ENCODE data around the gene PLA2G4E. TPM values are rescaled to one million over a fixed set of nuclear protein-coding genes. Genes with fewer than 3 reads are reported as not detected.

The PLA2G4E gene
- total RNA-seq, 1 experiment from 2014 or later, result not detected

GRCh38 chr15:42056934-42057798, 36.3 kb upstream of the PLA2G4E start:
- peak; percentile 91 for DNase-seq (ENCODE audit: low read depth)
- in situ Hi-C loops (cut with HindIII; ENCODE audit: low pct_unique_long_range_greater_than_20kb, low sequenced_read_pairs), result no loop called here

DNA sequence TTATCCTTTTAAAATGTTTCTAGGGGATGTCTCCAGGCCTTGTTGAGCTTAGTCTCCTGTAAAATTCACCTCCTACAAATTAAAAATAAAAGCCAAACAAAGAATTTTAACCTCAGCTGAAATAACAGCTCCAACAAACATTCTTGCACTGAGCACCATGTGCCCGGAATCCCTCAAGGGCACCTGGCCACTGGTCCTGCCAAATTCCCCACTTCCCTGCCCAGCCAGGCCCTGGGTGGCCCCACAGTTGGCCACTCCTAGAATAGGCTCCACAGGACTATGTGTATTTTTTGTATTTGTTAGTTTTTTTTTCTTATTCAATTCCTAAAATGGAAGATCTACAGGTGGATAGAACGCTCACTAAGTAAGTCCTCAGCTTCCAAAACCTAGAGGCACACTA, 33.1 kb upstream of the PLA2G4E start:
- in situ Hi-C loops (cut with HindIII; ENCODE audit: low pct_unique_long_range_greater_than_20kb, low sequenced_read_pairs), result no loop called here
- no peak for DNase-seq (ENCODE audit: low read depth)

DNA sequence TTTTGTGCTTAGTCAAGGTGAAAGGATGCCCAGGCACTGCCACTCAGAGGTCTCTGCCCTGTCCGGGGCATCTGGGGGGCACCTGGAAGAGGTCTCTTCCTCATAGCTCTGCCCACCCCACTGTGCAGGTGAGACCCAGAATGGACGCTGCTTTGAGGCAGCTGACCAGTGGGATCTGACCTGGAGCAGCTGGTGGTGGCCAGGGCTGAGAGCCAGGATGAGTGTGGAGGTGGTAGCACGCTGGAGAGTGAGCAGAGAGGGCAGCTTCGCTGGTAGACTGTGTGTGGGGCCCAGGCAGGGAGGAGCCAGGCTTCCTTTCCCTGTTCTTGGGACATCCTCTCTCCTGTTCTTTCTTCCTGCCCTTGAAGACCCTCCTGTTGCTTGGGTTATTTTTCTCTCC, 32.2 kb upstream of the PLA2G4E start:
- in situ Hi-C loops (cut with HindIII; ENCODE audit: low pct_unique_long_range_greater_than_20kb, low sequenced_read_pairs), result no loop called here

GRCh38 chr15:42050484-42051255, 29.8 kb upstream of the PLA2G4E start:
- DNase-seq (ENCODE audit: low read depth), result no peak
- in situ Hi-C loops (cut with HindIII; ENCODE audit: low pct_unique_long_range_greater_than_20kb, low sequenced_read_pairs), result no loop called here

More for the DNA sequence above, 32.2 kb upstream of the PLA2G4E start:
- DNase-seq (ENCODE audit: low read depth), result no peak

DNA sequence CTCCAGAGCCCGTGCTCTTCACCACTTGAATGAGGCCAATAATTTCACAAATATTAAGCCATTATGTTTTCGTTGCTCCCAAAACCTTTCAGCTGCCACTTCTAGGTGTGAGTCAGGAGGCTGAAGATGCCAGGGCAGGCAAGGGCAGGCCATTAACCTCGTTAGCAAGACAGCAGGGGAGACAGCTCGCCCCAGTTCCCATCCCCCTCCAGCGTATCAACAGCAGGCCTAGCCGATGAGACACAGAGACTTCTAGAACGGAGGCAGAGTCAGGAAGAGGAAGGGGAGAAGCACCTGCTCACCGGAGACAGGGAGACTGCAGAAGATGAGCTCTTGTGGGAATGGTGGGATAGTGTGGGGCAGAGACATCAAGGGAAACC, 28.0 kb upstream of the PLA2G4E start:
- in situ Hi-C loops (cut with HindIII; ENCODE audit: low pct_unique_long_range_greater_than_20kb, low sequenced_read_pairs), result no loop called here
- DNase-seq (ENCODE audit: low read depth), result no peak

- no peak for DNase-seq (ENCODE audit: low read depth)
- in situ Hi-C loops (cut with HindIII; ENCODE audit: low pct_unique_long_range_greater_than_20kb, low sequenced_read_pairs), result no loop called here
Observed at GRCh38 chr15:42048080-42048820, 27.4 kb upstream of the PLA2G4E start.

- no peak for DNase-seq (ENCODE audit: low read depth)
- in situ Hi-C loops (cut with HindIII; ENCODE audit: low pct_unique_long_range_greater_than_20kb, low sequenced_read_pairs), result no loop called here
Observed at GRCh38 chr15:42046597-42046996, 25.8 kb upstream of the PLA2G4E start.

DNA sequence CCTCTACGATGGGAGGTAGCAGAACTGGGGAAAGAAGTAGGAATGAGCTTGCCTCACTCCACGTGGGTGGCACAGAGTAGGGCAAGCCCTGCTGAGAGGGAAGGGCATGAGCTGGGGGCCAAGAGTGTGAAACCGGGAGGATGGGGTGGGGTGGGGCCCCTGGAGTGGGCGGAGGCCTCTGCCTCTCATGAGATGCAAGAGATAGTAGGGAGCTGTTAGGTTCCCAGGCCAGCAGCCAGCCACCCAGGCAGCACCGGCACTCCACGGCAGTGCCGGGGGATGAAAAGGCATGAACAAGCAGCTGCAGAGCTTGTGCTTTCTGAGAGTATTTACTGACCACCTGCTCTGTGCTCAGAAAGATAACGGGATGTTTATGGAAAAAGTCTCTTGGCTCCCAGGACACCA, 24.4 kb upstream of the PLA2G4E start:
- in situ Hi-C loops (cut with HindIII; ENCODE audit: low pct_unique_long_range_greater_than_20kb, low sequenced_read_pairs), result no loop called here
- no peak for DNase-seq (ENCODE audit: low read depth)

- DNase-seq (ENCODE audit: low read depth), result no peak
- in situ Hi-C loops (cut with HindIII; ENCODE audit: low pct_unique_long_range_greater_than_20kb, low sequenced_read_pairs), result no loop called here
Observed at GRCh38 chr15:42042602-42043400, 22.0 kb upstream of the PLA2G4E start.

DNA sequence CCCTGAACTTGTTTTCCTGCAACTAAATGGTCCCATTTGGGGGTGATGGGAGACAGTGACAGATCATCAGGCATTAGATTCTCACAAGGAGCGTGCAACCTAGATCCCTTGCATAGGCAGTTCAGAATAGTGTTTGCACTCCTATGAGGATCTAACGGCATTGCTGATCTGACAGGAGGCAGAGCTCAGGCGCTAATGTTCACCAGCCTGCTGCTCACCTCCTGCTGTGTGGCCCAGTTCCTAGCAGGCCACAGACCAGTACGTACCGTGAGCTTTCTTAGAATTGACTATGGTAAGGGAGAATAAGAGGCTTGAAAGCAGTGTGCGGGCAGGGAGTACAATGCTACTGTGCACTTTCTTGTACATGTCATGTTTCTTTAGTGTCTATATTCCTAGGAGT, 17.6 kb upstream of the PLA2G4E start:
- DNase-seq (ENCODE audit: low read depth), result no peak
- in situ Hi-C loops (cut with HindIII; ENCODE audit: low pct_unique_long_range_greater_than_20kb, low sequenced_read_pairs), result no loop called here

DNA sequence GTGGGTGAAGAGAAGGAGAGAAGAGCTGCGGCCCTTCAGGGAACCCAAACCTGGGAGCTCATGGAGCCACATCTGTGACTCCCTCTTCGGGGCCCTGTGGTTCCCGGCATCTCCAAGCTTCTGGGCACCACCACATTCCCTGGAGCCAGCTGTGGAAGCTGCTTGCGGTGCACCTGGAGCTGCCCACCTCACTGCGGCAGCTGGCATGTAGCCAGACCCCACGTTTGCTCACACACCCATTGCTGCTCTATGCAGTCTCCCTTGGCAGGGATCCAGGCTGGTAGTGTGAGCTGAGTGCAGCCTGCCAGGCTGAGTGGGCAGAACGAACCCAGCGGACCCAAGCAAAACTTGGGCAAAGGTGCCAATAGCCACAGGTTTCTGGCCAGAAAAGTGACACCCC, 16.8 kb upstream of the PLA2G4E start:
- no peak for DNase-seq (ENCODE audit: low read depth)
- in situ Hi-C loops (cut with HindIII; ENCODE audit: low pct_unique_long_range_greater_than_20kb, low sequenced_read_pairs), result no loop called here

- no peak for DNase-seq (ENCODE audit: low read depth)
- in situ Hi-C loops (cut with HindIII; ENCODE audit: low pct_unique_long_range_greater_than_20kb, low sequenced_read_pairs), result no loop called here
Observed at GRCh38 chr15:42036966-42037365, 16.1 kb upstream of the PLA2G4E start.

DNA sequence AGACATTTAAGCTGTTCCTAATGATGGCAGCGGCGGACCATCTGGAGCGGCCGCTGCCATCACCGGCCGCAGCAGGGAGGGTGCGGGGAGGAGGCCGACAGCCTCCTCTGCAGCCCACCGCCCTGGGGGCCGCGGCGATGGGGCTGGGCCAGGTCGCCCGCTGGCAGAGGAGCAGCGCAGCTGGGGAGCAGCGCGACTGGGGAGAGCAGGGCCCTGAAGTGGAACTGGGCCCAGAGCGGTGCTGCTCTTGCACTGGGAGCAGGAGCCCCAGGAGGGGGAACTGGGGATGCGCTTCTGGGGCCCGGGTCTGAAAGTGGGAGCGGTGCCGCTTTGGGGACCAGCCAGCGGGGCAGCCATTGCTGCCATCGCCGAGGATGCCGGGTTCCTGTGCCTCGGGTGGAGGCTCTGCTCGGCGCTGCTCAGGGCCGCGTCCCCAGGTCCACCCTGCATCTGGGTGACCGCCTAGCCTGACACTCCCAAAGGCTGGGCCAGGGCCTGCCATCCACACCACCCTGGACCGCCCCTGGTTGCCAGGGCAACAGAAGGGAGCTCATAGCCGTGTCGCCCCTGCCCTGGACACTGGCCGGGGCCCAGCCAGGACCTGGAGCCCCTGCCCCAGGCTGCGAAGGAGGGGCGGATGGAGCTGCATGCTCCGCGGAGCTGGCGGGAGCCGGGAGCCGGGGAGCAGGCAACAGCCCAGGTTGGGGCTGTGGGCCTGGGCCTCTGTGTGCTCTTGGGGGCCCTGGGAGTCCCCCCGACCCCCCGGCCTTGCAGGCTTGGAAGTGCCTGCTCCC, 15.5 kb upstream of the PLA2G4E start:
- in situ Hi-C loops (cut with HindIII; ENCODE audit: low pct_unique_long_range_greater_than_20kb, low sequenced_read_pairs), result no loop called here
- DNase-seq (ENCODE audit: low read depth), result no peak

DNA sequence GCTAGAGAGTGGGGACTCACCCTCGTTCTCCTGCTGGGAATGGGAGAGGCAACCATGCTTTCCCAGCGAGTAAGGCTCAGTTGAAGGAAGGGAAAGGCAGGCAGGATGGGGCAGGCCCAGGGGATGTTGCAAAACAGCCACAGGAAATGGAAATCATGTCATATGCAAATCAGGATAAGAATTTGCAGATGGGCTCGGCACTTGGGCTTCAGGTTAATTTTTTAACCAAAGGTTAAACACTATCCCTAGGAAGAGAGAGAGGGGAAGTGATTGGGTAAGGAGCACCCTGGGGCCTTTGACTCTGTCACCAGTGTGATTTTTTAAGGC, 14.6 kb upstream of the PLA2G4E start:
- in situ Hi-C loops (cut with HindIII; ENCODE audit: low pct_unique_long_range_greater_than_20kb, low sequenced_read_pairs), result no loop called here
- peak; percentile 19 for DNase-seq (ENCODE audit: low read depth)

DNA sequence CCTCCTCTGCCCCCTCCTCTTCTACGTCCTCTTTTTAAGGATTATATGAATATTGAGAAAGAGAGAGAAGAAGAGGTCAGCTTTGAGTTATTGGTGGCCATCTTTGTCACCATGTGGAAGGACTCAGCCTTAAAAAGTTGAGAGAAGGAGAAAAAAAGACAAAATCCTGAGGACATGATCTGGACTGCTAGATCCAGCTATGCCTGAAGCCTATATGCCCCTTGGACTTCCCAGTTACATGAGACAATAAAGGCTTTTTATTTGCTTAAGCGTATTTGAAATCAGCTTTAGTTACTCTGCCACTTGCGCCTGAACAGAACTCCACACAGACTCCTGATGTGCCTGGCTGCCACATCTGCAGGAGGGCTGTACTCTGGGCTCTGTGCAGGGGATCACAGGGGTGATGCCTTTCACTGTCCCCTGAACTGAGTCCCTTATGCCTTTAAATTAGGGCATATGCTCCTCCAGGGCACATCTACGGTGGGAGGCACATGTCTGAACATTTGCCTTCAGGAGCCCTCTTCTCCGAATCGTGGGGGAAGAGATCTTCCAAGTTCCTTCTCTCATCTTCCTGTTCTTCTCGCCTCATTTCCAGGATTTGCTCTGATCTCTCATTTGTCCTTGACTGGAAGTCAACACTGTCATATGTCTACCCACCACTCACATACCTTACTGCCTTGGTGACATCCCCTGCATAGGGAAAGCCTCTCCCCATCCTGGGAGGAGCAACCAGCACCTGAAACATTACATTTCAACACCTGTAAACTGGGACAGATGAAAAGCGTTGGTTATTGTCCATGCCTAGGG, 14.0 kb upstream of the PLA2G4E start:
- no peak for DNase-seq (ENCODE audit: low read depth)
- in situ Hi-C loops (cut with HindIII; ENCODE audit: low pct_unique_long_range_greater_than_20kb, low sequenced_read_pairs), result no loop called here

DNA sequence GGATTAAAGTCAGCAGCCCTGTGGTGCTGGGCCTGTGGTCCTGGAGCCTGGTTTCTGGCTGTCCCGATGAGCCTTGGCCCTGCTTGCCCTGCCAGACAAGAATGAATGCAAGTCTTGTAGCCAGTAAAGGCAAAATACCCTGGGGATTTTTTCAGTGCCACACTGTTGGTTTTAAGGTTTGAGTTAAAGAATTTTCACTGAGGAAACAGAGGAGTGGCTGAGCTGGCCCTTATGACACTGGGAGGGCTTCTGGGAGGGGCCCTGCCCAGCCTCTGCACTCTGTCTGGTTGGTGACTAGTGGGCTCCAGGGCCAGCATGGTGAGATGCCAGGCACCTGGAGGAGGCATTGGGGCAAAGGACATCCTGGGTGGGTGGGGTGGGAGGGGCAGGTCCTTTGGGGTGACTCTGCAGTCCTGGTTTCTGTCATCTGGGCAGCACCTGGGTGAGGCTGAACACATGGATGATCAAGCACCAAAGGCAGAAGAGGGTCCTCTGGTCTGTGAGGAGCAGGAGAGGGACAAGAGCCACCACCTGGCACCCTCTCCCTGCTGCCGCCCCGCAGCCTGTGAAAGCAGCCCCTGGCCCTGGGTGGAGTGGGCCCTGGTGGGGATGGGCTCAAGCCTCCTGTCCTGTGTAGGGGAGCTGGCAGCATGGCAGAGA, 12.5 kb upstream of the PLA2G4E start:
- DNase-seq (ENCODE audit: low read depth), result no peak
- in situ Hi-C loops (cut with HindIII; ENCODE audit: low pct_unique_long_range_greater_than_20kb, low sequenced_read_pairs), result no loop called here

Measured in Caki2 (cell line).